Uterus (tissue), 4 donors: ENCODE data around the gene PTPRH. TPM values are rescaled to one million over a fixed set of nuclear protein-coding genes. Genes with fewer than 3 reads are reported as not detected.

Experiments used
- DNase-seq, 2 donors: peaks; one replicate each; pipeline ENCODE4 v3.0.0-alpha.2; 2019 to 2020
- H3K27ac ChIP-seq, 2 donors: fragments of 200-600 bp; sonication (generic); 1 replicate in 1 of 2; 2 replicates in 1 of 2; pipeline ENCODE4 v1.5.1; 2016 to 2018
- H3K27me3 ChIP-seq, 2 donors: fragments of 200-600 bp; sonication (generic); one replicate each; pipeline ENCODE4 v1.5.1; 2018 to 2019; ENCODE audit warnings: control low read depth in 1 of 2
- H3K36me3 ChIP-seq, 2 donors: fragments of 200-600 bp; sonication (generic); one replicate each; pipeline ENCODE4 v1.5.1; 2019; ENCODE audit warnings: control low read depth in 1 of 2
- H3K4me1 ChIP-seq, 2 donors: fragments of 200-600 bp; sonication (generic); one replicate each; pipeline ENCODE4 v1.5.1; 2018 to 2019; ENCODE audit warnings: control low read depth in 1 of 2
- H3K4me3 ChIP-seq, 2 donors: fragments of 200-600 bp; sonication (generic); 1 replicate in 1 of 2; 2 replicates in 1 of 2; pipeline ENCODE4 v1.5.1; 2018 to 2019; ENCODE audit warnings: mild to moderate bottlenecking in 1 of 2
- H3K9me3 ChIP-seq, 2 donors: fragments of 200-600 bp; sonication (generic); one replicate each; pipeline ENCODE4 v1.5.1; 2019; ENCODE audit warnings: control low read depth in 1 of 2
- POLR2A ChIP-seq, 2 donors: fragments of 450-650 bp; IDR thresholded peaks; one replicate each; pipeline ENCODE4 v1.6.1; 2016; ENCODE audit warnings: antibody characterized with exemption in 2 of 2, mild to moderate bottlenecking in 1 of 2, moderate library complexity in 1 of 2
- intact Hi-C: fragments of 100-400 bp; cut with DNase I; formaldehyde crosslinking; loops from one replicate; pipeline ENCODE4 v1.15.1; 2023; ENCODE audit warnings: low total_unique reads
- total RNA-seq, 4 donors: library from RNA; depleted of rRNA in 3 of 4; stranded (reverse); fragments of >200 nt in 3 of 4; gene quantifications; one replicate each; pipeline versions ENCODE4 v1.1.0 to v1.2.4, GENCODE V29; 2014 to 2023
- TF ChIP-seq, protein P1 (sequence below), 4 experiments: fragments of 200-600 bp in 2 of 4; fragments of 450-650 bp in 2 of 4; sonication (generic) in 2 of 4; IDR thresholded peaks; one replicate each; pipeline ENCODE4 v1.5.1; 2016 to 2019; ENCODE audit warnings: antibody characterized with exemption in 4 of 4, mild to moderate bottlenecking in 2 of 4, moderate library complexity in 1 of 4
- donor health status: DM: yes; HTN: yes; CAD: no.

PTPRH gene
- total RNA-seq, 4 donors from 2014 or later: 0.29 to 3.8 (median 3.2) TPM; not detected in 1

DNA sequence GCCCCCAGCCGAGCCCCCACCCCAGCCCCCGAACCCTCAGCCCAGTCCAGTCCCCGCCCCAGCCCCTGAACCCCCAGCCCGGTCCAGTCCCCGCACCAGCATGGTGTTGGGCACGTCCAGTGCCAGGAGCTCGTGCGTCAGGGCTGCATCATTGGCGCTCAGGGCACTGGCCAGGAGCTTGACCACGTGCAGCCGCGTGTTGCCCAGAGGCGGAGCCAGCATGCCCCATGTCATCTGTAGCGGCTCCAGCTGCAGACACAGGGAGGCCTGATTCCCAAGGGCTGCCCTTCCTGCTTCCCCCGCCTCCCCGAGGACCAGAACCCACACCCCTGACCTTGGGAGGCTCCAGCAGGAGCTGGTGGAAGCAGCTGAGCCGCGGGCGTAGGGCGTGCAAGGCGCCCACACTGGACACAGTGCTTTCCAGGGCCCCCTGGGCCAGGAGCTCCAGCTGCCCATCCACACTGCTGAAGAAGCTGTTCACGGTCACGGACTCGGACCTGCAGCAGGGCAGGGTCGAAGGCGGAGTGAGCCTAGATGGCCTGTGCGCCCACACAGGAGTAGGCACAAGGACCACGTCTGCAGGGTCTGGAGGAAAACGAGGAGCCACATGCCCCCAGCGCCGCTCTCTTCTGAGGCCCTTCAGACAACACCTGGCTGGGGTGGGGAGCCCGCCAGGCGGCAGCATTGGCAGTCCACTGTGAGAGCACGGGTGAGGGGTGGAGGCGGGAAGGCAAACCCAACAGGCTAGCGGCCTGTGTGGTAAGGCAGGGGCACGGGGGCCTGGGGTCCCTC, 32.0 kb upstream of the PTPRH start:
- Histone ChIP-seq H3K27me3 (no peaks in the 10 kb centered on the region), H3K36me3 (no peaks in the 10 kb centered on the region), H3K9me3 (no peaks in the 10 kb centered on the region), H3K4me1 (no peaks in the 10 kb centered on the region), H3K27ac (no peak overlapping the region), H3K4me3 (no peak overlapping the region)
- no peak for DNase-seq
- TF ChIP-seq POLR2A (IDR thresholded peaks at IDR 0.05): no peak
- TF ChIP-seq, protein P1, sequence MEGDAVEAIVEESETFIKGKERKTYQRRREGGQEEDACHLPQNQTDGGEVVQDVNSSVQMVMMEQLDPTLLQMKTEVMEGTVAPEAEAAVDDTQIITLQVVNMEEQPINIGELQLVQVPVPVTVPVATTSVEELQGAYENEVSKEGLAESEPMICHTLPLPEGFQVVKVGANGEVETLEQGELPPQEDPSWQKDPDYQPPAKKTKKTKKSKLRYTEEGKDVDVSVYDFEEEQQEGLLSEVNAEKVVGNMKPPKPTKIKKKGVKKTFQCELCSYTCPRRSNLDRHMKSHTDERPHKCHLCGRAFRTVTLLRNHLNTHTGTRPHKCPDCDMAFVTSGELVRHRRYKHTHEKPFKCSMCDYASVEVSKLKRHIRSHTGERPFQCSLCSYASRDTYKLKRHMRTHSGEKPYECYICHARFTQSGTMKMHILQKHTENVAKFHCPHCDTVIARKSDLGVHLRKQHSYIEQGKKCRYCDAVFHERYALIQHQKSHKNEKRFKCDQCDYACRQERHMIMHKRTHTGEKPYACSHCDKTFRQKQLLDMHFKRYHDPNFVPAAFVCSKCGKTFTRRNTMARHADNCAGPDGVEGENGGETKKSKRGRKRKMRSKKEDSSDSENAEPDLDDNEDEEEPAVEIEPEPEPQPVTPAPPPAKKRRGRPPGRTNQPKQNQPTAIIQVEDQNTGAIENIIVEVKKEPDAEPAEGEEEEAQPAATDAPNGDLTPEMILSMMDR (IDR thresholded peaks at IDR 0.05): no peak
- intact Hi-C loops: no loop called here

- no peaks in the 10 kb centered on the region for H3K36me3 ChIP-seq
Measured at GRCh38 chr19:55240713-55241020, 31.4 kb upstream of the PTPRH start.

GRCh38 chr19:55239004-55239403, 29.7 kb upstream of the PTPRH start:
- no peak for DNase-seq
- intact Hi-C loops: no loop called here
- no peaks in the 10 kb centered on the region for H3K36me3 ChIP-seq

More at GRCh38 chr19:55240713-55241020, 31.4 kb upstream of the PTPRH start:
- H3K4me1 ChIP-seq: no peaks in the 10 kb centered on the region
- intact Hi-C loops: no loop called here
- no peak for DNase-seq
- no peaks in the 10 kb centered on the region for H3K27me3 ChIP-seq
- H3K4me3 ChIP-seq: no peak overlapping the region
- H3K27ac ChIP-seq: no peak overlapping the region
- H3K9me3 ChIP-seq: no peaks in the 10 kb centered on the region
- TF ChIP-seq, protein P1 (IDR thresholded peaks at IDR 0.05): no peak
- TF ChIP-seq POLR2A (IDR thresholded peaks at IDR 0.05): no peak

DNA sequence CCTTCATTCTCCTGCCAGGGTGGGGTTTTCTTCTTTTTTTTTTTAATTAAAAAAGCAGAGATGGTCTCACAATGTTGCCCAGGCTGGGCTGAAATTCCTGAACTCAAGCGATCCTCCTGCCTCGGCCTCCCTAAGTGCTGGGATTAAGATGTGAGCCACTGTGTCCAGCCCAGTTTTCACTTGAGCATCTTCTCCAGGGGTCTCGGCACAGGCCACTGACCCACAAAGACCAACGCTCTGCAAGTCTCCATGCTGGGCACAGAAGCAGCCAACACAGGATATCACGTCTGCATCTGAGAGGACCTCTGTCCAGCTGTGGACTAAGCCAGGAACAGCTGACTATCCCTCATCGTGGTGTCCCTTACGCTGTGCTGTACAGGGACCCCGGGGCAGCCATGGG, 28.7 kb upstream of the PTPRH start:
- Histone ChIP-seq H3K4me3 (no peak overlapping the region), H3K27me3 (no peaks in the 10 kb centered on the region), H3K36me3 (no peaks in the 10 kb centered on the region), H3K27ac (no peak overlapping the region), H3K9me3 (no peaks in the 10 kb centered on the region), H3K4me1 (no peaks in the 10 kb centered on the region)
- no peak for DNase-seq
- intact Hi-C loops: no loop called here
- no peak for TF ChIP-seq POLR2A (IDR thresholded peaks at IDR 0.05)
- TF ChIP-seq, protein P1 (IDR thresholded peaks at IDR 0.05): no peak

More at GRCh38 chr19:55239004-55239403, 29.7 kb upstream of the PTPRH start:
- H3K4me1 ChIP-seq: no peaks in the 10 kb centered on the region
- TF ChIP-seq, protein P1 (IDR thresholded peaks at IDR 0.05): no peak
- TF ChIP-seq POLR2A (IDR thresholded peaks at IDR 0.05): no peak
- no peaks in the 10 kb centered on the region for H3K9me3 ChIP-seq
- H3K4me3 ChIP-seq: no peak overlapping the region
- no peaks in the 10 kb centered on the region for H3K27me3 ChIP-seq
- no peak overlapping the region for H3K27ac ChIP-seq

DNA sequence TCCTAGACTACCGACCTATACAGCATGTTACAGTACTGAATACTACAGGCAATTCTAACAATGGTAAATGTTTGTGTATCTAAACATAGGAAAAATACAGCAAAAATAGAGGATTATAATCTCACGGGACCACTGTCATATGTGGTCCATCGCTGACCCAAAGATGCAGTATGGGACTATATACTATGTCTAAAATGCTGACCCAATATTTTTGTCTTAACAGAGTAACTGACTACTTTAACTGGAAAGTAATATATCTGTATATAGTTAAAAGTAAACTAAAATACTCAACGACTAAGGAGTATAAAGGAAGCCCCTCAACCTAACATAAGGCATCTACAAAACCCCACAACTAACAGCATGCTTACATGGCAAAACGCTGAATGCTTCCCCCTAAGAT, 23.7 kb upstream of the PTPRH start:
- TF ChIP-seq POLR2A (IDR thresholded peaks at IDR 0.05): no peak
- TF ChIP-seq, protein P1 (IDR thresholded peaks at IDR 0.05): no peak
- no peaks in the 10 kb centered on the region for H3K36me3 ChIP-seq
- no peak overlapping the region for H3K27ac ChIP-seq
- no peak overlapping the region for H3K4me3 ChIP-seq
- intact Hi-C loops: no loop called here
- no peaks in the 10 kb centered on the region for H3K9me3 ChIP-seq
- no peaks in the 10 kb centered on the region for H3K4me1 ChIP-seq
- no peaks in the 10 kb centered on the region for H3K27me3 ChIP-seq
- no peak for DNase-seq
